ENCODE data around the gene OLFML2B.
A peak's percentile ranks its signal among the peaks of the same experiment; 100 is the strongest.

Gene OLFML2B

DNA sequence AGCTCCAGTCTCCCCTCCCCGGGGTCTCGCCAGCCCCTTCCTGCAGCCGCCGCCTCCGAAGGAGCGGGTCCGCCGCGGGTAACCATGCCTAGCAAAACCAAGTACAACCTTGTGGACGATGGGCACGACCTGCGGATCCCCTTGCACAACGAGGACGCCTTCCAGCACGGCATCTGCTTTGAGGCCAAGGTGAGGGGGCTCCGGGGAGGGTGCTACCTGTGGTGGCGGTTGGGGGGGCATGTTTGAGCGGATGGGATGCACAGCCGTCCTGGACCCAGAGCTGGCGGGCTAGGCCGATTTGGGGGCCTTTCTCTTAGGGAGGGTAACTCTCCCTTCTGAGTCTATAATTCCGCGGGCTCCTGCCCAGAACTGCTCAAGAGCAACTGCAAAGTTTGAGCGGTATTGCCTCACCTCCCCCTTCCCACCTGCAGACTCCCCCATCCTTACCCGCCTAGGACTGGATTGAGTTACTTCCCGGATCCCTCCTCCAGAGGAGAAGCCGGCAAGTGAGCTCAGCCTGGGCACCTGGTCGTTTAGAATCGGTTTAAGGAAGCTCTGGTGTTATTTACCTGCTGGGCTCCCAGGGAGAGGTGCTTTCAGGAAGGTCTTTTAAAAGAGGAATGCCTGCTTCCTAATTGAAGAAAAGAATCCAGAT, 46.6 kb upstream of the OLFML2B start:
- peaks cover 28% of the 10 kb centered on the region for H3K4me1 ChIP-seq (ENCODE audit: insufficient read depth, low read length, poor library complexity, severe bottlenecking)
- H3K9ac ChIP-seq (ENCODE audit: low read depth, low read length, poor library complexity, severe bottlenecking): peak overlapping the region; percentile 68
- H3K79me2 ChIP-seq (ENCODE audit: insufficient read depth, low read length): 0 out of 2 replicates have a peak, but pooled peaks cover 5% of the 10 kb centered on the region
- peak overlapping the region; percentile 85 for H3K4me3 ChIP-seq (ENCODE audit: low read length, poor library complexity, severe bottlenecking)
- peak overlapping the region; percentile 63 for H2AFZ ChIP-seq (ENCODE audit: low read length)
- no peaks in the 10 kb centered on the region for H3K9me3 ChIP-seq (ENCODE audit: insufficient read depth, low read depth, low read length)
- no peaks in the 10 kb centered on the region for H3K36me3 ChIP-seq (ENCODE audit: insufficient read depth, low read length)
- H4K20me1 ChIP-seq (ENCODE audit: insufficient read depth, low read length, poor library complexity, severe bottlenecking): no peaks in the 10 kb centered on the region
- no peaks in the 10 kb centered on the region for H3K27me3 ChIP-seq (ENCODE audit: insufficient read depth, low read length, poor library complexity, severe bottlenecking)
- H3K9me2 ChIP-seq (replicated peaks; ENCODE audit: low read depth, low read length): no peaks in the 10 kb centered on the region
- peak overlapping the region; percentile 69 for H3K4me2 ChIP-seq (ENCODE audit: low read depth, low read length, poor library complexity, severe bottlenecking)
- 0 out of 2 replicates have a peak, but pooled peaks cover 6% of the 10 kb centered on the region for H3F3A ChIP-seq (ENCODE audit: low read depth)
- TF ChIP-seq EZH2phosphoT487 (IDR thresholded peaks at IDR 0.05; ENCODE audit: borderline replicate concordance): no peak
- TF ChIP-seq, protein P1, sequence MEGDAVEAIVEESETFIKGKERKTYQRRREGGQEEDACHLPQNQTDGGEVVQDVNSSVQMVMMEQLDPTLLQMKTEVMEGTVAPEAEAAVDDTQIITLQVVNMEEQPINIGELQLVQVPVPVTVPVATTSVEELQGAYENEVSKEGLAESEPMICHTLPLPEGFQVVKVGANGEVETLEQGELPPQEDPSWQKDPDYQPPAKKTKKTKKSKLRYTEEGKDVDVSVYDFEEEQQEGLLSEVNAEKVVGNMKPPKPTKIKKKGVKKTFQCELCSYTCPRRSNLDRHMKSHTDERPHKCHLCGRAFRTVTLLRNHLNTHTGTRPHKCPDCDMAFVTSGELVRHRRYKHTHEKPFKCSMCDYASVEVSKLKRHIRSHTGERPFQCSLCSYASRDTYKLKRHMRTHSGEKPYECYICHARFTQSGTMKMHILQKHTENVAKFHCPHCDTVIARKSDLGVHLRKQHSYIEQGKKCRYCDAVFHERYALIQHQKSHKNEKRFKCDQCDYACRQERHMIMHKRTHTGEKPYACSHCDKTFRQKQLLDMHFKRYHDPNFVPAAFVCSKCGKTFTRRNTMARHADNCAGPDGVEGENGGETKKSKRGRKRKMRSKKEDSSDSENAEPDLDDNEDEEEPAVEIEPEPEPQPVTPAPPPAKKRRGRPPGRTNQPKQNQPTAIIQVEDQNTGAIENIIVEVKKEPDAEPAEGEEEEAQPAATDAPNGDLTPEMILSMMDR (conservative IDR thresholded peaks at IDR 0.05; ENCODE audit: low read length): no peak

DNA sequence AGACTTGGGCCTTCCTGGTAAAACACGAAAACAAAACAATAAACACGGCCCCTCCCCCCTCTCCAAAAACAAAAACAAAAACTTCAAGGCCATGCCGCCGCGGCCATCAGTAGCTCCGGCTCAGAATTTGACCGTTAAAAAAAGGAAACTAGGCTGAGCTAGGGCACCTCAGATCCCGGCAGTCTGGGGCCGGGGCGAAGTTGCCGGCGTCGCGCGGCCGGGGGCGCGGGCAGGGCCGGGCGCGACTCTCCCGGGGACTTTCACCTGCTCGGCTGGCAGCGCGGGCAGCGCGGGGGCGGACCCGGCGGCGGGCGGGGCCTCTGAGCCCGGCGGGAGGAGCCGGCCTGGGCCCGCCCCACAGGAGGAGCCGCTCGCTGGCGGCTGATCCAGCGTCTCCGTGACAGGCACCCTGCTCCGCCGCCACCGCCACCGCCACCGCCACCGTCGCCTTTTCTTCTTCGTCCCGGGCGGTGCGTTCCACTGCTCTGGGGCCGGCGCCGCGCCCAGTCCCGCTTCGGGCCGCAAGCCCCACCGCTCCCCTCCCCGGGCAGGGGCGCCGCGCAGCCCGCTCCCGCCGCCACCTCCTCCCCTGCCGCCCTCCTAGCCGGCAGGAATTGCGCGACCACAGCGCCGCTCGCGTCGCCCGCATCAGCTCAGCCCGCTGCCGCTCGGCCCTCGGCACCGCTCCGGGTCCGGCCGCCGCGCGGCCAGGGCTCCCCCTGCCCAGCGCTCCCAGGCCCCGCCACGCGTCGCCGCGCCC, 45.8 kb upstream of the OLFML2B start, which contains the start of gene NOS1AP:
NOS1AP (plus strand) TSS at position 358 of the 760 bp plus-strand sequence. CDS start 487 bp downstream, outside the sequence.
- Histone ChIP-seq H3K9me3 (ENCODE audit: insufficient read depth, low read depth, low read length) (no peaks in the 10 kb centered on the region), H3K4me2 (ENCODE audit: low read depth, low read length, poor library complexity, severe bottlenecking) (peak within 1 kb of the TSS; percentile 86), H3K36me3 (ENCODE audit: insufficient read depth, low read length) (no peaks in the 10 kb centered on the region), H3K9ac (ENCODE audit: low read depth, low read length, poor library complexity, severe bottlenecking) (peak within 1 kb of the TSS; percentile 68), H3K4me1 (ENCODE audit: insufficient read depth, low read length, poor library complexity, severe bottlenecking) (peaks cover 28% of the 10 kb centered on the region), H3K79me2 (ENCODE audit: insufficient read depth, low read length) (0 out of 2 replicates have a peak, but pooled peaks cover 5% of the 10 kb centered on the region), H3K4me3 (ENCODE audit: low read length, poor library complexity, severe bottlenecking) (peak within 1 kb of the TSS; percentile 85), H3K27me3 (ENCODE audit: insufficient read depth, low read length, poor library complexity, severe bottlenecking) (no peaks in the 10 kb centered on the region), H3K9me2 (replicated peaks; ENCODE audit: low read depth, low read length) (no peaks in the 10 kb centered on the region), H3F3A (ENCODE audit: low read depth) (0 out of 2 replicates have a peak, but pooled peaks cover 6% of the 10 kb centered on the region), H4K20me1 (ENCODE audit: insufficient read depth, low read length, poor library complexity, severe bottlenecking) (no peaks in the 10 kb centered on the region), H2AFZ (ENCODE audit: low read length) (peak within 1 kb of the TSS; percentile 96)
- no peak for TF ChIP-seq EZH2phosphoT487 (IDR thresholded peaks at IDR 0.05; ENCODE audit: borderline replicate concordance)
- TF ChIP-seq, protein P1 (conservative IDR thresholded peaks at IDR 0.05; ENCODE audit: low read length): no peak

DNA sequence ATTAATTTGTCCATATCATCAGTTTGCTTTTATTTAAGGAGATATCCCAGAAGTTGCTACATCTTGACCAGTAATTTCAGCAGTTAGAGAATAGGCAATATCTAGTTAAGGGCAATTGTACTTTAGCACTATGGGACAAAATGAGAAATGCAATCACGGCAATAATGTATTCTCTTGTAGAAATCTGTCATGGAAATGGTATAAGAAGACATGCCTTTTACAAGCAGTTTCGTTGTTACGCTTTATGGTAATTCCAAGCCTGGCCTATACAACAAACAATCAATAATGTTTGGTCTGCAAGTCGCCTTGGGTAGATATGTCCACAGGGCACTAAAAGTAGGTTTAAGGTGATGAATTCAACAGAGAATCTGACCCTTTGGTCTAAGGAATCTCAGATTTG, 44.6 kb upstream of the OLFML2B start:
- no peaks in the 10 kb centered on the region for H3K9me3 ChIP-seq (ENCODE audit: insufficient read depth, low read depth, low read length)
- TF ChIP-seq EZH2phosphoT487 (IDR thresholded peaks at IDR 0.05; ENCODE audit: borderline replicate concordance): no peak
- TF ChIP-seq, protein P1 (conservative IDR thresholded peaks at IDR 0.05; ENCODE audit: low read length): no peak
- no peaks in the 10 kb centered on the region for H3K9me2 ChIP-seq (replicated peaks; ENCODE audit: low read depth, low read length)
- H2AFZ ChIP-seq (ENCODE audit: low read length): no peak overlapping the region
- no peaks in the 10 kb centered on the region for H4K20me1 ChIP-seq (ENCODE audit: insufficient read depth, low read length, poor library complexity, severe bottlenecking)
- peaks cover 28% of the 10 kb centered on the region for H3K4me1 ChIP-seq (ENCODE audit: insufficient read depth, low read length, poor library complexity, severe bottlenecking)
- H3K36me3 ChIP-seq (ENCODE audit: insufficient read depth, low read length): no peaks in the 10 kb centered on the region
- H3K79me2 ChIP-seq (ENCODE audit: insufficient read depth, low read length): 0 out of 2 replicates have a peak, but pooled peaks cover 5% of the 10 kb centered on the region
- H3K4me2 ChIP-seq (ENCODE audit: low read depth, low read length, poor library complexity, severe bottlenecking): peak overlapping the region; percentile 86
- no peaks in the 10 kb centered on the region for H3K27me3 ChIP-seq (ENCODE audit: insufficient read depth, low read length, poor library complexity, severe bottlenecking)
- no peak overlapping the region for H3K9ac ChIP-seq (ENCODE audit: low read depth, low read length, poor library complexity, severe bottlenecking)
- H3K4me3 ChIP-seq (ENCODE audit: low read length, poor library complexity, severe bottlenecking): no peak overlapping the region
- 0 out of 2 replicates have a peak, but pooled peaks cover 6% of the 10 kb centered on the region for H3F3A ChIP-seq (ENCODE audit: low read depth)

Measured in Loucy (cell line).